HepG2 (cell line): ENCODE results near the gene JADE3. TPM values are rescaled to one million over a fixed set of nuclear protein-coding genes. Genes with fewer than 3 reads are reported as not detected.

Experiments
- ATAC-seq: fragments of 200-7000 bp; cut with Tn5 transposase; 3 replicates; pipeline ENCODE4 v1.9.1; 2020; ENCODE audit warnings: mild to moderate bottlenecking, moderate library complexity
- BruUV-seq: library from RNA; stranded (reverse); fragments of 400-500 nt; replicated peaks from 2 replicates; lab custom pipeline; 2021; lab: Mats Ljungman, UMichigan
- CTCF ChIA-PET: fragments of 300-600 bp; formaldehyde crosslinking; extraction: SDS; loops from one replicate; lab custom pipeline; 2021; ENCODE audit warnings: low total read pairs, inconsistent platforms, low intra/inter-chr PET ratio; lab: Yijun Ruan, JAX
- POLR2A ChIA-PET: fragments of 350-600 bp; sonication (Branson Sonifier 250); formaldehyde crosslinking; loops from one replicate; lab custom pipeline; 2020; ENCODE audit warnings: antibody characterized with exemption, inconsistent platforms; lab: Yijun Ruan, JAX
- DNase-seq: peaks from one replicate; pipeline ENCODE4 v3.0.0-alpha.2; 2015; ENCODE audit warnings: low spot score
- FAIRE-seq: peaks from 3 replicates; lab custom pipeline; 2011; peaks lifted over from hg19 to GRCh38; lab: Jason Lieb, UNC
- H2AFZ ChIP-seq: one replicate; pipeline ENCODE4 v1.6.1; 2011; ENCODE audit warnings: low read length, inconsistent platforms
- H3K27ac ChIP-seq: fragments of 300-600 bp; 3 replicates; pipeline ENCODE4 v1.8.0; 2011; ENCODE audit warnings: mixed run types, mild to moderate bottlenecking, mixed read lengths, low read length, inconsistent platforms; ENCODE audit not compliant: insufficient read depth; ENCODE audit errors: extremely low read length
- H3K27me3 ChIP-seq, 2 experiments: fragments of 200-600 bp in 1 of 2; 2 replicates in 1 of 2; 3 replicates in 1 of 2; pipeline versions ENCODE4 v1.6.0 to v1.8.0; 2011; ENCODE audit warnings: low read length in 2 of 2, mild to moderate bottlenecking in 2 of 2, moderate library complexity in 2 of 2, inconsistent platforms in 1 of 2; ENCODE audit not compliant: insufficient read depth in 2 of 2, control insufficient read depth in 1 of 2
- H3K36me3 ChIP-seq, 2 experiments: fragments of 200-600 bp in 1 of 2; replicated peaks in 1 of 2; 2 replicates in 1 of 2; 3 replicates in 1 of 2; pipeline versions ENCODE4 v1.5.1 to v1.8.0; 2011; ENCODE audit warnings: low read length in 2 of 2, inconsistent platforms in 1 of 2; ENCODE audit not compliant: insufficient read depth in 2 of 2, control insufficient read depth in 1 of 2
- H3K4me1 ChIP-seq: 2 replicates; pipeline ENCODE4 v1.5.1; 2012; ENCODE audit warnings: low read length, inconsistent platforms; ENCODE audit not compliant: insufficient read depth
- H3K4me2 ChIP-seq: 2 replicates; pipeline ENCODE4 v1.6.0; 2011; ENCODE audit warnings: low read depth, low read length, inconsistent platforms
- H3K4me3 ChIP-seq, 3 experiments: fragments of 200-600 bp in 1 of 3; sonication (generic), shearing (Covaris generic) in 1 of 3; replicated peaks in 1 of 3; 2 replicates each; pipeline ENCODE4 v1.5.1; 2011 to 2016; ENCODE audit warnings: low read length in 3 of 3, inconsistent platforms in 2 of 3, low read depth in 2 of 3, mild to moderate bottlenecking in 2 of 3, control low read depth in 1 of 3, mixed read lengths in 1 of 3; ENCODE audit not compliant: insufficient read depth in 1 of 3
- H3K79me2 ChIP-seq: one replicate; pipeline ENCODE4 v1.6.1; 2011; ENCODE audit warnings: low read length, inconsistent platforms; ENCODE audit not compliant: insufficient read depth
- H3K9ac ChIP-seq: 2 replicates; pipeline ENCODE4 v1.6.0; 2011; ENCODE audit warnings: mild to moderate bottlenecking, low read depth, low read length, inconsistent platforms; ENCODE audit not compliant: insufficient read depth
- H3K9me3 ChIP-seq: 2 replicates; pipeline ENCODE4 v1.5.1; 2012; ENCODE audit warnings: mild to moderate bottlenecking, low read length
- H4K20me1 ChIP-seq: 2 replicates; pipeline ENCODE4 v1.6.0; 2011; ENCODE audit warnings: inconsistent platforms, mild to moderate bottlenecking, low read length, moderate library complexity; ENCODE audit not compliant: insufficient read depth
- EED ChIP-seq: sonication (generic); formaldehyde crosslinking; IDR thresholded peaks from 2 replicates; pipeline ENCODE4 v1.5.0; 2020; ENCODE audit warnings: mild to moderate bottlenecking, missing genetic modification reagents
- HIVEP1 ChIP-seq: sonication (generic); formaldehyde crosslinking; IDR thresholded peaks from 2 replicates; pipeline ENCODE4 v1.4.0; 2020; ENCODE audit warnings: mild to moderate bottlenecking, missing genetic modification reagents
- KAT2B ChIP-seq: fragments of 150-350 bp; IDR thresholded peaks from 2 replicates; pipeline ENCODE4 v1.6.1; 2014; ENCODE audit warnings: low read depth, low read length, borderline replicate concordance
- MAFF ChIP-seq: IDR thresholded peaks from 2 replicates; pipeline ENCODE4 v1.6.1; 2011; ENCODE audit warnings: low read depth, low read length, improper control_type of control experiment
- MAFK ChIP-seq, 2 experiments: IDR thresholded peaks in 1 of 2; conservative IDR thresholded peaks in 1 of 2; 2 replicates each; pipeline ENCODE4 v1.6.1; 2011; ENCODE audit warnings: improper control_type of control experiment in 2 of 2, low read length in 2 of 2
- MIER2 ChIP-seq: IDR thresholded peaks from 2 replicates; pipeline ENCODE4 v1.6.1; 2016; ENCODE audit warnings: missing biosample characterization, missing genetic modification reagents
- NFE2L2 ChIP-seq: fragments of 150-350 bp; IDR thresholded peaks from 2 replicates; pipeline ENCODE4 v1.6.1; 2014; ENCODE audit warnings: low read length
- ZKSCAN8 ChIP-seq: IDR thresholded peaks from 2 replicates; pipeline ENCODE4 v1.6.1; 2016; ENCODE audit warnings: borderline replicate concordance, missing genetic modification reagents, missing compliant biosample characterization
- ZNF496 ChIP-seq: sonication (generic); formaldehyde crosslinking; IDR thresholded peaks from 2 replicates; pipeline ENCODE4 v1.8.1; 2023; ENCODE audit warnings: mild to moderate bottlenecking, moderate library complexity, missing genetic modification reagents; ENCODE audit not compliant: insufficient replicate concordance
- WGBS: methylation state at CpG from one replicate; pipeline ENCODE4 v1.1.6; 2017; ENCODE audit warnings: low lambda C conversion rate; 5-methylcytosine and 5-hydroxymethylcytosine counted together
- in situ Hi-C: cut with HindIII; loops from 2 replicates; pipeline ENCODE4 v1.10.0; 2017; ENCODE audit warnings: low pct_unique_long_range_greater_than_20kb; ENCODE audit not compliant: extremely low pct_ligation_motif_present
- intact Hi-C: fragments of 100-400 bp; cut with micrococcal nuclease; formaldehyde crosslinking; loops from one replicate; pipeline ENCODE4 v1.10.0; 2022; ENCODE audit not compliant: unreplicated experiment
- polyA plus RNA-seq, 8 experiments: library from polyadenylated mRNA; depleted of rRNA in 3 of 8; stranded (reverse) in 7 of 8; unstranded in 1 of 8; fragments of >200 nt; fragmentation: Illumina TruSeq in 4 of 8; extraction: Trizol in 4 of 8; gene quantifications; 2 replicates each; pipeline versions ENCODE4 v1.2.1 to v1.2.3, GENCODE V29; 2011 to 2016; ENCODE audit warnings: low read depth in 4 of 8, missing spikeins in 1 of 8, mixed read lengths in 1 of 8; ENCODE audit not compliant: insufficient read depth in 1 of 8
- total RNA-seq, 5 experiments: library from RNA; depleted of rRNA; stranded (reverse); fragments of >200 nt; fragmentation: Illumina TruSeq; extraction: Trizol; gene quantifications; 2 replicates each; pipeline ENCODE4 v1.2.3, GENCODE V29; 2016; ENCODE audit warnings: low read depth in 1 of 5
- TF ChIP-seq, protein P1 (sequence below): sonication (generic); formaldehyde crosslinking; IDR thresholded peaks from 2 replicates; pipeline ENCODE4 v1.8.0; 2022; ENCODE audit warnings: missing genetic modification reagents, mild to moderate bottlenecking, inconsistent platforms, borderline replicate concordance

JADE3 gene
- total and polyA plus RNA-seq, 2 of the 13 experiments (the other 11 are each of a cell fraction or from before 2014, with no cell fraction given): 7.7 to 7.8 TPM

DNA sequence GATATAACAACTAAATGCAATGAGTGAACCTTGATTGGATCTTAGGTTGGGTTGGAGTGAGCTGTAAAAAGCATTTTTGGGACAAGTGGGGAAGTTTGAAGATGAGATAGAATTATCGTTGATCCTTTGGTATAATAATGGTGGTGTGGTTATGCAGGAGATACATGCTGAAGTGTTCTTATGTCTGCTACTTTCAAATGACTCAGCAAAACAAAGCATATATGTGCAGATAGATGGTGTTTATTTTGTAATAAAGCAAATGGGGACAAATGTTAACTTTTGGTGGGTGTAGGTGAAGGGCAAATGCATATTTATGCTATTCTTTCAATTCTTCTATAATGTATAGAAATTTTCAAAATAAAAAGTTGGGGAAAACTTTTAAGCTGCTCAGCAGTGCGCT, 49.1 kb upstream of the JADE3 start:
- Histone ChIP-seq H3K27ac (no peak overlapping the region), H2AFZ (no peak overlapping the region), H4K20me1 (no peaks in the 10 kb centered on the region), H3K36me3 (no peaks in the 10 kb centered on the region), H3K4me2 (no peak overlapping the region), H3K4me3 (no peak overlapping the region), H3K79me2 (no peaks in the 10 kb centered on the region), H3K27me3 (no peaks in the 10 kb centered on the region), H3K9me3 (no peaks in the 10 kb centered on the region), H3K4me1 (0 out of 2 replicates have a peak, but pooled peaks cover 7% of the 10 kb centered on the region), H3K9ac (no peak overlapping the region)
- ATAC-seq (no peak), FAIRE-seq (no peak), DNase-seq (no peak)
- 100% methylated on average over 2 of the region's 2 CpGs for WGBS
- in situ Hi-C loops (no loop called here), intact Hi-C loops (no loop called here)
- peak; percentile 57 for TF ChIP-seq NFE2L2
- no peak for TF ChIP-seq ZNF496
- TF ChIP-seq KAT2B: no peak
- TF ChIP-seq ZKSCAN8 (CRISPR knock-in tag): no peak
- peak; percentile 13 to 61; a peak in 2 of 4 replicates for TF ChIP-seq MAFK (conservative IDR thresholded peaks at IDR 0.05 in 1 of 2, IDR thresholded peaks at IDR 0.05 in 1 of 2; ENCODE audit: low read length in 2 of 2)
- TF ChIP-seq MAFF: peak; percentile 32; the same call in 1 of the 2 replicates
- TF ChIP-seq, protein P1, sequence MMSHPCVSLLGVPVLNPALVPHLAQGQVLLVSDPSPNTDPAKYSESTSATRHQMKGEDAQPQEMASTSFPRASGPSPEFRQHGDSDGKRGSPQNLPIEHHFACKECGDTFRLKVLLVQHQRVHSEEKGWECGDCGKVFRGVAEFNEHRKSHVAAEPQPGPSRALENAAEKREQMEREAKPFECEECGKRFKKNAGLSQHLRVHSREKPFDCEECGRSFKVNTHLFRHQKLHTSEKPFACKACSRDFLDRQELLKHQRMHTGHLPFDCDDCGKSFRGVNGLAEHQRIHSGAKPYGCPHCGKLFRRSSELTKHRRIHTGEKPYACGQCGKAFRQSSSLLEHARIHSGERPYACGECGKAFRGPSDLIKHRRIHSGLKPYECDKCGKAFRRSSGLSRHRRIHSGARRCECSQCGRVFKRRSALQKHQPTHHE (CRISPR knock-in tag): no peak
- no peak for TF ChIP-seq EED (CRISPR knock-in tag)
- TF ChIP-seq MIER2 (CRISPR knock-in tag): no peak
- TF ChIP-seq HIVEP1 (CRISPR knock-in tag): no peak
- POLR2A ChIA-PET: no interaction called here
- CTCF ChIA-PET: no interaction called here
- no TSS peak for BruUV-seq
